Germinal center (tissue), 1 donor: ENCODE data around the gene EVI2A.

Experiments
- DNase-seq: peaks from one replicate; pipeline ENCODE4 v3.0.0; 2012; ENCODE audit warnings: mixed read lengths, low spot score

The EVI2A gene

DNA sequence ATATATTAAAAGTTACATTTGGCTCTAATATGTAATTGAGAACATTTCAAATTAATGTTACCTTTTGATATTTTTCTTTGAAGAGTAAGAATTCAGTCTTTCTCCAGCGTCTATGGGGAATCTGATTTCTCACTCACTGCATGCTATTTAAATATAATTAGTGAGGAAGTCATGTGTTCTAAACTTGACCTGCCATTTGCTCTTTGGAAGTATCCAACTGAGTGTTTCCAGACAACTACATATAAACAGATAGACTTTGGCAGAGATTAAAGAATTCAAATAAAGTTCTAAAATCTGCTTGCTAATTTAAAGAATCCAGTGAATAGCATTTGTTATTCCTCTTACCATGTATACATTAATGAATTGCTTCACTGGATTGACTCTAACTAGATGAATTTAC, 47.9 kb downstream of the EVI2A start:
- no peak for DNase-seq

DNA sequence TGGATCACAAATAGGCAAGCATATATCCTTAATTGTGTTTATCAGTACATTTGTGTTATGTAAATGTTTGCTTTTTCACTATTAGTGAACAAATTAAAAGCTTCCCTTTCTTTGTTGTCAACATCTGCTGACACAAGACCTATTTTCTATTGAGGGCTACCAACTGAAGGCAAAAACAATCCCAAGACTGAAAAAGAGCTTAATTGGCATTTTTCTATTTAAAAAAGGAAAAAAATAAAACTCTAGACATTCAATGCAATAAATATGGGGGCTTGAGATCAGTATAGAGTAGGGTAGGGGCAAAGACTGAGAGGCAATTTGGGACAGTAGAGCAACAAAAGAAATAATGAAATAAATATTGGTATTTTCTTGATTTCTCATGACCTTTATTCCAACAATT, 48.6 kb downstream of the EVI2A start:
- DNase-seq, result no peak

DNA sequence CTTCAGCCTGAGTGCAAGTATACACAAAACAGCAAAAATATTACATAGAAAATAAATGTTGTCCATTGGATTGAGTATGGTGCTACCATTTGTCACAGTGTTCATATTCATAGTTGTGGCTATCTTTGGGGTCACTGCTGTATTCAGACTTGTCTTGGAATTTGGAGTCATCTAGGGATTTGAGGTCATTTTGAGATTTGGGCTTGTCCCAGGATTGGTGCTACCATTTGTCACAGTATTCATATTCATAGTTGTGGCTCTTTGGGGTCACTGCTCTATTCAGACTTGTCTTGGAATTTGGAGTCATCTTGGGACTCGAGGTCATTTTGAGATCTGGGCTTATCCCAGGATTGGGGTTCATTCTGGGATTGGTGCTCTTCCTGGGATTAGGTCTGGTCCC, 49.2 kb downstream of the EVI2A start:
- DNase-seq, result no peak

DNA sequence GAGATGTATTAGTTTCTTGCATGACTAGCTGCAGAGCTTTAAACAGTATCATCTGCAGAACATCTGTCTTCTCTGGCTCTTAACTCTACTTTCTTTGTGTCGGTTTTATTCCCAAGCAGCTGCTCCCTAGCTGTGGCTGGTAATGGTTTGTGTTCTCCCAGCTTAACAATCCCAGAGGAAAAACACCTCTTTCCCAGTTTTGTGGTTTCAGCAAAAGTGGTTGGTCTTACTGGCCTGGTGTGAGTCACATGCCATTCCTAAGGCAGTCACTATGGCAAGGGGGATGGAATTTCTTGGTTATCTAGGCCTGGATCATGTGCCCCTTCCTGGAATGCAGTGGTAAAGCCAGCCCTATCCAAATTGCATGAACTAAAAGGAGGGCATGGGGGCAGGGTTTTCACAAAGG, 51.8 kb downstream of the EVI2A start:
- no peak for DNase-seq

DNA sequence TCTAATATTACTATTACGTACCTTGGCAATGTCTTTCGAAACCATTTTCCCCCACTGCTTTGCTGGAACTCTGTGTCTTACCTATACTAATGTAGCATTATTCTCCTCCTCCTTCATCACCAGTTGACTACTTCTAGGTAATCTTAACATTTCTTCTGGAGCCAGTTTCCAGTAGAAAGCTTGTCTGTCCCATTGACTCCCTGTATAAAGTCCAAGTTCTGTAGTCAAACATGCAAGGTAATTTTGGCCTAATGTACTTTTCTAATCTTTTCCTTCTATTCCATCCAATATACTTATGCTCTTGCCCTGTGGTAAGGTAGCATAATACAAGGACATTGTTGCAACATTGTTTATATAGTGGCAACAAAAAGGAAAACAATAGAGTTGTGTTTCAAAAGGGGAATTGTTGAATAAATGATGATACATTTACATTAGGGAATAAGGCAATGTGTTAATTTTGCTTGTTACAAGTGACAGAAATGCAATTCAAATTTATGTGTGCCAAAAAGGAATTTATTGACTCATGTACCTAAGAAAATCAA, 52.3 kb downstream of the EVI2A start:
- no peak for DNase-seq
